Epidermal melanocyte (primary cell): Measurements from ENCODE around the gene PCP2.

ENCODE experiments used
- DNase-seq: peaks from one replicate; pipeline ENCODE4 v3.0.0; 2011; ENCODE audit warnings: low spot score; ENCODE audit not compliant: insufficient read length

The PCP2 gene

DNA sequence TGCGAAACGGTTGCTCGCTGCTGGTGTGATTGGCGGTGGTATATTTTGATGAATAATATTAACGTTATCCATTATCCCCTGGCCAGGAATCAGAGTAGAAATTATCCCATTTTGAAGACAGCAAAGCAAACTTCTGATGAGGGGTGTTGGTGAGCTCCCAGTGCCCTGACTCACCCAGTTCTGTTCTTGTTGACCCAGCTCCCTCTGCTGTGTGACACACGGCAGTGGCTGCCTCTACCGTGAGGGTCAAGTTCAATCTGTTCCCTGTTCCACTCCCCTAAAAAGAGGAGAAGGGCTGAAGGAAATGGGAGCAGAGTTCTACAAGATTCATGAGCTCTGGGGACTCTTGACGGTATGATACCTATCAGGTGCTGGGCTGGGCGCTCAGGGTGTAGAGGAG lies 35.8 kb downstream of the PCP2 start:
- no peak for DNase-seq

DNA sequence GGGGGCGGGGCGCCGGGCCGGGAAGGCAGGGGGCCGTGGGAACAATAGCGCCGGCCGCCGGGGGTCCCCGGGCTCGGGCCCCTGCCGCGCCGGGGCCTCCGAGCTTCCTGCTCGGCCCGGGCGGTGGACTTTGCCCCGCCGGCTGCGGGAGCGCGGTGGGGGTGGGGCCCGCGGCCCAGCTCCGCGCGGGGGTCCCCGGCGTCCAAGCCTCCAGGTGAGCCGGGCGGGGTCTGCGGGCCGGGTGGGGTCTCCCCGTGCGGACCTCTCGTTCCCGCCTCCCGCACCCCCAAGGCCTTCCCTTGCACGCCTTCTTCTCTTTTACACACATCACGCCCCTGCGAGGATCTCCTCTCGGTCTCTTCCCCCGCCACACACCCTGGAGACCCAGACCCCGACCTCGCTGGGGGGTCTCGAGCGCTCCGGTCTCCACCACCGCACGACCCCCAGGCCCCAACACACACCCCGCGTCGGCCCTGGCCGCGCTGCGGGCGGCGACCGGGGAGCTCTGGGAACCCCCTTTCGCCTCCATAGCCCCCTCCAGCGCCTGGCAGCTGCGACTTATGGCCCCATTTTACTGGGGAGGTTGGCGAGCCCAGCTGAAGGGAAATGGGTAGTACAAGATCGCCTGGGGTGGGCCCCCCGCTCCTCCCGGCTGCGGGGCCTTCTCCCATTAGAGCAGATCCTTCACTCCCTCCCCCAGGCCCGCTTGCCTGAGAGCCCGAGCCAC lies 37.1 kb downstream of the PCP2 start:
- DNase-seq: no peak

DNA sequence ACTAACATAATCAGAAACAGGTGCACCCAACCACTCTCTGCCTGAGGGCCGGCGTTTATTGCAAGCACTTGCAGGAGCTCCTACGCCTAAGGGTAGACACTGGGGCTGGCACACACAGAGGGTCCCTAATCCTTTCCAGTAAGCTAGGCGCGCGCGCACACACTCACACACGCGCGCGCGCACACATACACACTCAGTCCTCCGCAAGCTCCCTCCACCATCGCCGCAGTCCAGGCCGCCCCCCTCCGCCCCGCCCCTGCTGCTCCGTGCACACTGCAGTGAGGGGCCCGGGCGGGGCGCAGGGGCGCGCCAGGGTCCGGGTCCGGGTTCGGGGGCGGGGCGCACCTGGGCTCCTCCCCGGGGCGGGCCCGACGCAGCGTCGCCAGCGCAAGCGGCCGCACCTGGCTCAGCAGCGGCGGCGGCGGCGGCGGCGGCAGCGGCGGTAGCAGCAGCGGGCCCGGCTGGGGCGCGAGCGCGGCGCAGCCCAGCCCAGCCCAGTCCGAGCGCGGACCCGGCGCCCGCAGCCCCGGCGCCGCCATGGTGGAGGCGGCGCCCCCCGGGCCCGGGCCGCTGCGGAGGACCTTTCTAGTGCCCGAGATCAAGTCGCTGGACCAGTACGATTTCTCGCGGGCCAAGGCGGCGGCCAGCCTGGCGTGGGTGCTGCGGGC lies 37.9 kb downstream of the PCP2 start, which contains the start of gene CAMSAP3:
Gene CAMSAP3, plus strand, starts transcription at position 398 of the 668 bp plus-strand sequence. Its CDS starts 140 bp downstream, at position 538.
- DNase-seq: no peak

DNA sequence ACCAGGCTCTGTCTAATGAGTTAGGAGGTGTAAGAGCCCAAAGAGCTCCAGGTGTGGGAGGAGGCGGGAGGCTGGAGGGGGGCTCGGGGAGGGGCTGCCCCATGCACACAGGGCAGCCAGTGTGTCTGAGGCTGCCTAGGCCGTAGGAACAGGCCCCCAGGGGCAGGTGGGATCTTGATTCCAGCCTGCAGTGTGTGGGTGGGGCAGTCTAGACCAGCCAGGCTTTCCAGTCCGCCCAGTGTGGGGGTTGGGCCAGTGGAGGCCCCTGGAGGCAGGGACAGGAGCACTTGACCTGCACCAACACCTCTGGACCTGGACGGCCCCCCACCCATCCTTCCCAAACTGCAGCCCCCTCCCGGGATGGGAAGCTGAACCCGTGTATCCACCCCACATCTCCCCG lies 43.3 kb downstream of the PCP2 start:
- no peak for DNase-seq

DNA sequence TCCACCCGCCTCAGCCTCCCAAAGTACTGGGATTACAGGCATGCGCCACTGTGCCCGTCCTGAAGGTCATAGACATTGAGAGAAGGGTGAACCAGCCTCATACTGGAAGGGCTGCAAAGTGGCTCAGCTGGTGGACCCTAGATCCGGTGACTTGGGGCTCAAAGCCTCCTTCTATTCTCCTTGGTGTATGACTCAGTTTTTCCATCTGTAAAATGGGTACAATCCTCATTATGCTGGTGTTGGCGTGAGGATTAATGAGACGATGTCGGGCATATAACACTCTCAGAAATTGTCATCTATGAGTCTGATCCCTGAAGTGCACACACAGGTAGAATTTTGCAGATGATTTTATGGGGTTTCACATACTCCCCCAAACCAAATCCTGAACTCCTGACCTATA lies 43.7 kb downstream of the PCP2 start:
- DNase-seq: no peak

DNA sequence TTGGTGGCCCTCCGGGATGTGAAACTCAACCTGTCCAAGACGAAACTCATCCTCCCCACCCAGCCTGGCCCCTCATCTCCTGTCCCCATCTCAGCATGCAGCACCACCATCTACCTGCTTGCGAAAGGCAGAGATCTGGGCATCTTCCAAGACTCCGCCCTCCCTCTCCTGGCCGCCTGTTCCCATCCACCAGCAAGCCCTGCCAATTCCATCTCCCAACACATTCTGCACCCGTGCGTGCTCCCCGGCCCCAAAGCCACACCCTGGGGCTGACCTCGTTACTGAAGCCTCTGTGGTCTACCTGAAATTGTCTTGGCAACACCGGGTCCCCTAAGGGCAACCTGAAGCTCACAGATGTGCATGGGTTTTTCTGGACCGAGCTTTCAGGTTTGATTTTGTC lies 51.1 kb downstream of the PCP2 start:
- no peak for DNase-seq
